IMR-90 (cell line): ENCODE measurements around the gene VPREB3. TPM values are rescaled to one million over a fixed set of nuclear protein-coding genes. Genes with fewer than 3 reads are reported as not detected.

Experiments
- ATAC-seq: fragments of 200-7000 bp; cut with Tn5 transposase; 2 replicates; pipeline ENCODE4 v1.9.1; 2020; ENCODE audit warnings: low read depth, mild to moderate bottlenecking, moderate library complexity
- BruUV-seq: library from RNA; stranded (reverse); fragments of 400-500 nt; replicated peaks from 2 replicates; lab custom pipeline; 2021; lab: Mats Ljungman, UMichigan
- CTCF ChIA-PET: fragments of 300-600 bp; formaldehyde crosslinking; extraction: SDS; loops from one replicate; lab custom pipeline; 2021; ENCODE audit warnings: antibody characterized with exemption; lab: Yijun Ruan, JAX
- POLR2A ChIA-PET: fragments of 300-600 bp; sonication (Branson Sonifier 250); formaldehyde crosslinking; loops from one replicate; lab custom pipeline; 2022; ENCODE audit warnings: antibody characterized with exemption; ENCODE audit not compliant: unreplicated experiment; lab: Charles Lee
- DNase-seq: peaks from one replicate; pipeline ENCODE4 v3.0.0; 2013
- H2AFZ ChIP-seq: replicated peaks from 2 replicates; pipeline ENCODE3; 2013; ENCODE audit warnings: low read length, mild to moderate bottlenecking; ENCODE audit not compliant: poor library complexity
- H2AK5ac ChIP-seq: 2 replicates; pipeline ENCODE4 v1.6.1; 2013; ENCODE audit warnings: low read depth, low read length, inconsistent platforms
- H2AK9ac ChIP-seq: replicated peaks from 2 replicates; pipeline ENCODE3; 2013; ENCODE audit warnings: mild to moderate bottlenecking, low read depth, low read length, moderate library complexity; ENCODE audit not compliant: poor library complexity
- H2BK120ac ChIP-seq: 2 replicates; pipeline ENCODE4 v1.6.1; 2013; ENCODE audit warnings: low read depth, low read length, inconsistent platforms
- H2BK15ac ChIP-seq: 3 replicates; pipeline ENCODE4 v1.6.1; 2013; ENCODE audit warnings: low read depth, low read length, inconsistent platforms
- H2BK20ac ChIP-seq: 2 replicates; pipeline ENCODE4 v1.6.1; 2013; ENCODE audit warnings: low read depth, mild to moderate bottlenecking, inconsistent platforms, low read length, moderate library complexity
- H2BK5ac ChIP-seq: 2 replicates; pipeline ENCODE4 v1.6.1; 2013; ENCODE audit warnings: mild to moderate bottlenecking, low read depth, low read length, inconsistent platforms; ENCODE audit not compliant: poor library complexity, severe bottlenecking
- H3K14ac ChIP-seq: replicated peaks from 2 replicates; pipeline ENCODE4 v1.6.1; 2013; ENCODE audit warnings: low read depth, low read length, inconsistent platforms
- H3K18ac ChIP-seq: 2 replicates; pipeline ENCODE4 v1.6.1; 2013; ENCODE audit warnings: low read depth, low read length, control low read depth
- H3K23ac ChIP-seq: 2 replicates; pipeline ENCODE4 v1.6.1; 2013; ENCODE audit warnings: low read depth, low read length, inconsistent platforms
- H3K27ac ChIP-seq: 2 replicates; pipeline ENCODE4 v1.5.1; 2013; ENCODE audit warnings: mild to moderate bottlenecking, control low read depth, low read length; ENCODE audit not compliant: insufficient read depth
- H3K27me3 ChIP-seq: 2 replicates; pipeline ENCODE4 v1.6.1; 2013; ENCODE audit warnings: low read length; ENCODE audit not compliant: control insufficient read depth, insufficient read depth
- H3K36me3 ChIP-seq: 2 replicates; pipeline ENCODE4 v1.6.1; 2013; ENCODE audit warnings: low read length, mixed read lengths; ENCODE audit not compliant: control insufficient read depth, insufficient read depth
- H3K4ac ChIP-seq: 2 replicates; pipeline ENCODE4 v1.6.1; 2013; ENCODE audit warnings: low read depth, low read length, inconsistent platforms
- H3K4me1 ChIP-seq: 2 replicates; pipeline ENCODE4 v1.6.1; 2013; ENCODE audit warnings: low read length, mixed read lengths; ENCODE audit not compliant: control insufficient read depth, insufficient read depth
- H3K4me2 ChIP-seq: 2 replicates; pipeline ENCODE4 v1.6.1; 2013; ENCODE audit warnings: low read depth, mild to moderate bottlenecking, control low read depth, low read length, moderate library complexity
- H3K4me3 ChIP-seq: 2 replicates; pipeline ENCODE4 v1.5.1; 2013; ENCODE audit warnings: low read depth, mild to moderate bottlenecking, control low read depth, low read length, moderate library complexity; ENCODE audit not compliant: insufficient read depth
- H3K56ac ChIP-seq: 2 replicates; pipeline ENCODE4 v1.6.1; 2013; ENCODE audit warnings: low read length, inconsistent platforms; ENCODE audit not compliant: insufficient read depth; ENCODE audit errors: extremely low read depth
- H3K79me1 ChIP-seq, 2 experiments: 2 replicates each; pipeline ENCODE4 v1.6.1; 2013; ENCODE audit warnings: low read length in 2 of 2, inconsistent platforms in 1 of 2, low read depth in 1 of 2
- H3K9ac ChIP-seq: 2 replicates; pipeline ENCODE4 v1.6.1; 2013; ENCODE audit warnings: low read depth, low read length, control low read depth
- H3K9me1 ChIP-seq: 2 replicates; pipeline ENCODE4 v1.6.1; 2013; ENCODE audit warnings: low read length, inconsistent platforms; ENCODE audit not compliant: insufficient read depth
- H3K9me3 ChIP-seq: 2 replicates; pipeline ENCODE4 v1.6.1; 2013; ENCODE audit warnings: low read length; ENCODE audit not compliant: control insufficient read depth, insufficient read depth
- H4K20me1 ChIP-seq: 2 replicates; pipeline ENCODE4 v1.6.1; 2013; ENCODE audit warnings: low read length, inconsistent platforms; ENCODE audit not compliant: insufficient read depth
- H4K5ac ChIP-seq: 2 replicates; pipeline ENCODE4 v1.6.1; 2013; ENCODE audit warnings: mild to moderate bottlenecking, low read depth, low read length, control low read depth
- H4K8ac ChIP-seq, 2 experiments: 2 replicates each; pipeline ENCODE4 v1.6.1; 2013; ENCODE audit warnings: low read depth in 2 of 2, low read length in 2 of 2, control low read depth in 1 of 2, inconsistent platforms in 1 of 2
- H4K91ac ChIP-seq: 2 replicates; pipeline ENCODE4 v1.6.1; 2013; ENCODE audit warnings: low read depth, low read length, inconsistent platforms; ENCODE audit not compliant: insufficient read depth
- MAFK ChIP-seq: IDR thresholded peaks from 2 replicates; pipeline ENCODE4 v1.6.1; 2012; ENCODE audit warnings: low read depth, low read length, improper control_type of control experiment
- MXI1 ChIP-seq: IDR thresholded peaks from 2 replicates; pipeline ENCODE4 v1.6.1; 2012; ENCODE audit warnings: low read depth, mild to moderate bottlenecking, low read length, moderate library complexity, borderline replicate concordance
- POLR2A ChIP-seq: IDR thresholded peaks from 2 replicates; pipeline ENCODE4 v1.6.1; 2012; ENCODE audit warnings: mild to moderate bottlenecking, low read depth, low read length
- RAD21 ChIP-seq: IDR thresholded peaks from 2 replicates; pipeline ENCODE4 v1.6.1; 2012; ENCODE audit warnings: low read length, improper control_type of control experiment
- WGBS, 2 experiments: methylation state at CpG; one replicate each; pipeline versions ENCODE4 v1.1.5 to v1.1.7; 2013; ENCODE audit warnings: missing lambda C conversion rate in 2 of 2; ENCODE audit not compliant: insufficient read length in 1 of 2; ENCODE audit errors: extremely low coverage in 2 of 2; 5-methylcytosine and 5-hydroxymethylcytosine counted together
- dilution Hi-C: fragments of 300-500 bp; cut with HindIII; formaldehyde crosslinking; loops from one replicate; pipeline ENCODE4 v1.14.3; 2018; ENCODE audit warnings: low sequenced_read_pairs; ENCODE audit not compliant: unreplicated experiment
- in situ Hi-C: fragments of 300-500 bp; cut with MboI; formaldehyde crosslinking; loops from 3 replicates; pipeline ENCODE4 v1.14.3; 2019; ENCODE audit warnings: low sequenced_read_pairs, inconsistent platforms, mixed read lengths
- intact Hi-C: fragments of 100-400 bp; cut with micrococcal nuclease; formaldehyde crosslinking; loops from 2 replicates; pipeline ENCODE4 v1.10.0; 2022
- polyA plus RNA-seq, 3 experiments: library from polyadenylated mRNA; depleted of rRNA; stranded (reverse); fragments of >200 nt; gene quantifications; 2 replicates each; pipeline ENCODE4 v1.2.3, GENCODE V29; 2012; ENCODE audit warnings: low replicate concordance in 1 of 3
- total RNA-seq: library from RNA; depleted of rRNA; stranded (reverse); fragments of >200 nt; gene quantifications from 2 replicates; pipeline ENCODE4 v1.2.3, GENCODE V29; 2012

Gene VPREB3
- total and polyA plus RNA-seq, 2 of the 4 experiments (the other 2 are of a cell fraction): not detected

- TF ChIP-seq MXI1: no peak
- TF ChIP-seq RAD21: no peak
Measured at GRCh38 chr22:23764899-23765881, 11.0 kb upstream of the VPREB3 start (continued).

- TF ChIP-seq MAFK (no peak), POLR2A (no peak)
- Histone ChIP-seq H4K8ac (no peak overlapping the region), H3K56ac (no peak overlapping the region), H3K79me1 (no peaks in the 10 kb centered on the region), H2BK15ac (no peak overlapping the region), H3K4ac (no peak overlapping the region), H3K36me3 (no peaks in the 10 kb centered on the region), H4K20me1 (no peaks in the 10 kb centered on the region), H4K91ac (no peak overlapping the region), H3K14ac (no peak overlapping the region), H3K9ac (no peak overlapping the region), H3K4me3 (no peak overlapping the region), H4K5ac (no peak overlapping the region), H3K4me1 (peaks cover 10% of the 10 kb centered on the region), H3K9me3 (no peaks in the 10 kb centered on the region), H2BK120ac (no peak overlapping the region), H3K27me3 (no peaks in the 10 kb centered on the region), H3K23ac (no peak overlapping the region), H3K4me2 (no peak overlapping the region), H3K9me1 (0 out of 2 replicates have a peak, but pooled peaks cover 7% of the 10 kb centered on the region), H2AK9ac (no peak overlapping the region), H3K18ac (no peak overlapping the region), H2AFZ (no peak overlapping the region), H2AK5ac (no peak overlapping the region), H2BK5ac (no peak overlapping the region), H3K27ac (no peak overlapping the region), H2BK20ac (no peak overlapping the region)
- WGBS, 2 experiments: 86% methylated on average over 1 of the region's 7 CpGs; no CpG with 5 or more reads in 1 of the 2 experiments
- POLR2A ChIA-PET: no interaction called here
- ATAC-seq (no peak), DNase-seq (no peak)
- CTCF ChIA-PET: interaction anchor here (2.1 kb wide), 1 partner anchor 86 kb away, joined by 8 read pairs; no protein-coding TSS in a partner anchor
- intact Hi-C loops (no loop called here), dilution Hi-C loops (no loop called here), in situ Hi-C loops (no loop called here)
- BruUV-seq: no TSS peak
Measured at GRCh38 chr22:23763954-23764353, 9.7 kb upstream of the VPREB3 start.
